ENCODE measurements around the gene COL7A1.

DNA sequence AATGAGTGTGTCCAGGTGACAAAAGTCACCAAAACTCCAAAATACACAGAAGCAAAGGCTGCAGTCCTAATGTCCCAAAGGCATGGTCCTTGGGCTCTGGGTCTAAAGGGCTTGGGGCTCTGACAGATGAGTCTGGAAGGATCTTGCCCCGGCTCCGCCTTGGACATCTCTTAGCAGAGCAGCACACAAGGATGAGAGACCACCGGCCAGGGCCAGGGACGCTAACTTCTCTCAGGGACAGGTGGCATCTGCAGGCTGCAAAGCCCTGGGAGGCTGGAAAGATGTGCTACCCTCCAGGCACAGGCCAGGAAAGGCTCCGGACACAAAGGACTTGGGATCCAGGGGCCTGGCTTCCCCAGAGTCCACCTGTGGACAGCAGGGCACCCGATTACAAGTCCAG is 77.1 kb downstream of the COL7A1 start:
- no peak for TF ChIP-seq EZH2phosphoT487 (IDR thresholded peaks at IDR 0.05; ENCODE audit: borderline replicate concordance, low read depth, low read length)
- TF ChIP-seq, protein P1, sequence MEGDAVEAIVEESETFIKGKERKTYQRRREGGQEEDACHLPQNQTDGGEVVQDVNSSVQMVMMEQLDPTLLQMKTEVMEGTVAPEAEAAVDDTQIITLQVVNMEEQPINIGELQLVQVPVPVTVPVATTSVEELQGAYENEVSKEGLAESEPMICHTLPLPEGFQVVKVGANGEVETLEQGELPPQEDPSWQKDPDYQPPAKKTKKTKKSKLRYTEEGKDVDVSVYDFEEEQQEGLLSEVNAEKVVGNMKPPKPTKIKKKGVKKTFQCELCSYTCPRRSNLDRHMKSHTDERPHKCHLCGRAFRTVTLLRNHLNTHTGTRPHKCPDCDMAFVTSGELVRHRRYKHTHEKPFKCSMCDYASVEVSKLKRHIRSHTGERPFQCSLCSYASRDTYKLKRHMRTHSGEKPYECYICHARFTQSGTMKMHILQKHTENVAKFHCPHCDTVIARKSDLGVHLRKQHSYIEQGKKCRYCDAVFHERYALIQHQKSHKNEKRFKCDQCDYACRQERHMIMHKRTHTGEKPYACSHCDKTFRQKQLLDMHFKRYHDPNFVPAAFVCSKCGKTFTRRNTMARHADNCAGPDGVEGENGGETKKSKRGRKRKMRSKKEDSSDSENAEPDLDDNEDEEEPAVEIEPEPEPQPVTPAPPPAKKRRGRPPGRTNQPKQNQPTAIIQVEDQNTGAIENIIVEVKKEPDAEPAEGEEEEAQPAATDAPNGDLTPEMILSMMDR (conservative IDR thresholded peaks at IDR 0.05; ENCODE audit: low read length): no peak
